NOMO-1 (cell line): Measurements from ENCODE around the gene TTC36.
"Not testable (repeated sequence)": the region's sequence is repeated elsewhere in the genome, so short reads cannot be mapped to it uniquely, and the experiment has no call there.

Source experiments
- DNase-seq, 2 experiments: peaks; one replicate each; lab custom pipeline; 2025; ENCODE audit not compliant: unreplicated experiment in 2 of 2; lab: John Stamatoyannopoulos, UW

The TTC36 gene, protein sequence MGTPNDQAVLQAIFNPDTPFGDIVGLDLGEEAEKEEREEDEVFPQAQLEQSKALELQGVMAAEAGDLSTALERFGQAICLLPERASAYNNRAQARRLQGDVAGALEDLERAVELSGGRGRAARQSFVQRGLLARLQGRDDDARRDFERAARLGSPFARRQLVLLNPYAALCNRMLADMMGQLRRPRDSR

DNA sequence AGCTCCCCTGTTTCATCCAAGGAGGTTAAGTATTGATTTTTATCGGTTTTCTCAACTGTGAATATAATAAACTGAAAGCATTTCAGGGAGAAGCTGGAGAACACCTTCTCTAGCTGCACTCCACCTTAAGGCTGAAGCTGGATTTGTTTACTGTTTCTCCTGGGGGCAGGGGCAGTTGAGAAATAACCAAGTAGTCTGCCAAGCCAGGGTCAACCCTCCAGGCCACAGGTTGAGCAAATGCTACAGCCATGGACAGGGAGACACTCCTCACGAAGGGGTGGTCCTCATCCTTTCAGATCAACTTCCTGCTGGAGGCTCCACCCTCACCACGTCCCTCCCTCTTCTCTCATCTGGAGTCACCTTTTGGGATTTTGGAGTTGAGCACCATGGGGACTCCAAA lies at the start of gene TTC36:
Gene TTC36 (plus strand): TSS at position 366 of the 400 bp plus-strand sequence. CDS start 21 bp downstream, at position 387.
- no peak for DNase-seq

DNA sequence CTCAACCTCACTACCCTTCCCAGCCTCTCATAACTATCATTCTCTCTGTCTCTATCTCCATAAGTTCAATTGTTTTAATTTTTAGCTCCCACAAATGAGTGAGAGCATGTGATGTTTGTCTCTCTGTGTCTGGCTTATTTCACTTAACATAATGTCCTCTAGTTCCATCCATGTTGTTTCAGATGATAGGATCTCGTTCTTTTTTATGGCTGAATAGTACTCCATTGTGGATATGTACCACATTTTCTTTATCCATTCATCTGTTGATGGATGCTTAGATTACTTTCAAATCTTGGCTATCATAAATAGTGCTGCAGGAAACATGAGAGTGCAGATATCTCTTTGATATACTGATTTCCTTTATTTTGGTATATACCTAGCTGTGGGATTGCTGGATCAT lies 46.0 kb upstream of the TTC36 start:
- DNase-seq: not testable (repeated sequence)

DNA sequence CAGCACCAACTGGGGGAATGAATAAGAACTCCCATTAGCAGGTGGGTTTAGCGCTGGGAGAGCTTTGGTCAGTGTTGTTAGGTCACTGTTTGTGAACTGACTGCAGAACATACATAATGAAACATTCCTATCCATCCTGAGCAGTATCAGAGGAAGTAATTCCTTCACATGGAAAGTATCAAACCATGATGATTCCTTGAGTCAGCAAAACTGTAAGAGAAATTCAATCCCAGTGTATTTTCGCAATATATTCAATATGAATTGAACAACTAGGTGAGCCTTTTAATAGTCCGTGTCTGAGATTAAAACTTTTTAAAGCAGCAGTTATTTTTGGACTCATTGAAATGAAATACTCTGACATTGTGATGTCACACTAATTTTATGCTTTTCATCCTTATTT lies 42.9 kb upstream of the TTC36 start:
- no peak for DNase-seq

DNA sequence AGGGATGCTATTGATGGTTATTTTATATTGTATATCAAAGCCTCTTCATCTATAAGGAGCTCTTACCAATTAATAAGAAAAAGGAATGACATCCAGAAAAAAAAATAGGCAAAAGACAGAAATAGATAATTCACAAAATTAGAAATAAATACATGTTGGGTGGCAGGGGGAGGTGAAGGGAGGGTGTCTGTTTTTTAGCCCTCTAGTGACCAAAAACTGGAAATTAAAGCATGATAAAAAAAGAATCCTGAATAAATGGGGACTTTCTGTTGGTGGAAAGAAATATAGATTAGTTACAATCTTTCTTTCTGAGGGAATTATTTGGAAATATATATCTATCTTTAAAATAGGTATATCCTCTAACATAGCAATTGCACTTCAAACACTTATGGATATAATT lies 42.0 kb upstream of the TTC36 start:
- DNase-seq: peak in 1 of 2 experiments; percentile 2

DNA sequence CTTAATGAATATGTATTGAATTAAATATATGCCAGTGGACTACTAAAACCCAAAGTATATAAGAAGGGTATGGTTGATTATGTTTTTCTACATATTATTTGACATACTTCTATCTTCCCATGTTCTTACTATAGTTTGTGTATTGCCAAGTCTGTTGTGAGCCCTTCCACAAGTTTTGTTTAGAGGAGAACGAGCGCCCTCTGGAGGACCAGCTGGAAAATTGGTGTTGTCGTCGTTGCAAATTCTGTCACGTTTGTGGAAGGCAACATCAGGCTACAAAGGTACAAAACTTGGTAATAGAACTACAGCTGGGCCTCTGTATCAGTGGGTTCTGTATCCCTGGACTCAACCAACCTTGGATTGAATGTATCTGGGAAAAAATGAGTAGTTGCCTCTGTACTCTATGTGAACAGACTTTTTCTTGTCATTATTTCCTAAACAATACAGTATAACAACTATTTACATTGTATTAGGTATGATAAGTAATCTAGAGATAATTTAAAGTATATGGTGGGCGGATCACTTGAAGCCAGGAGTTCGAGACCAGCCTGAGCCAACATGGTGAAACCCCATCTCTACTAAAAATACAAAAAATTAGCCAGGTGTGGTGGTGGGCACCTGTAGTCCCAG lies 38.7 kb upstream of the TTC36 start:
- peak; percentile 49 to 70 for DNase-seq

DNA sequence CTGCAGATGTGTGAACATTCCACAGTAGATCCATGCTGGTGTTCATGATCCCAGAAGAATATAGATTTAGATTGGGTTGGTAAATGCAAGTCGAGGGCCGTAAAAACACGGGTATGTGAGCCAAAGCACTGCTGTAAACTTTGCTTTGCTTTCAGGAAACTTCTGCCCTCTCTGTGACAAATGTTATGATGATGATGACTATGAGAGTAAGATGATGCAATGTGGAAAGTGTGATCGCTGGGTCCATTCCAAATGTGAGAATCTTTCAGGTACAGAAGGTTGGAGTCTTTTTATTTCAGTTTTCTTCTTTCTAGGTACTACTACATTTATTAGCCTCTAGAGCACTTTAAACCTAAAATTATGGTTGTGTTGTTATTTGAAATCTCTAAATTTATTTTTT lies 36.2 kb upstream of the TTC36 start:
- DNase-seq: peak in 1 of 2 experiments; percentile 0

DNA sequence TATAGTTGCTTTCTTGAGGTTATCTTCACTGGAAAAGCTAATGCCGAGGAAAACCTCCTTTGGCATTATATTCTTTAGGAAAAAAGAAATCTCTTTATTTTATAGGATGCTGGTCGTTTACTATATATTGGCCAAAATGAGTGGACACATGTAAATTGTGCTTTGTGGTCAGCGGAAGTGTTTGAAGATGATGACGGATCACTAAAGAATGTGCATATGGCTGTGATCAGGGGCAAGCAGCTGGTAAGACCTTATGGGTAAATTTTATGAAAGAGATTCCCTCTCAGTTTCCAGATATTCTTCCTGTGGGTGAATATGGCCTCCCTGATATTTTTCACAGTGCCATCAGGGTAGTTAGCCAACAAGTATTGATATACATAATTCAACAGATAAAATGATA lies 29.4 kb upstream of the TTC36 start:
- no peak for DNase-seq

DNA sequence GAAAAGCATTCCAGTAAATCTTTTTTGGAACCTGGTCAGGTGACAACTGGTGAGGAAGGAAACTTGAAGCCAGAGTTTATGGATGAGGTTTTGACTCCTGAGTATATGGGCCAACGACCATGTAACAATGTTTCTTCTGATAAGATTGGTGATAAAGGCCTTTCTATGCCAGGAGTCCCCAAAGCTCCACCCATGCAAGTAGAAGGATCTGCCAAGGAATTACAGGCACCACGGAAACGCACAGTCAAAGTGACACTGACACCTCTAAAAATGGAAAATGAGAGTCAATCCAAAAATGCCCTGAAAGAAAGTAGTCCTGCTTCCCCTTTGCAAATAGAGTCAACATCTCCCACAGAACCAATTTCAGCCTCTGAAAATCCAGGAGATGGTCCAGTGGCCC lies 24.1 kb upstream of the TTC36 start:
- DNase-seq: no peak

DNA sequence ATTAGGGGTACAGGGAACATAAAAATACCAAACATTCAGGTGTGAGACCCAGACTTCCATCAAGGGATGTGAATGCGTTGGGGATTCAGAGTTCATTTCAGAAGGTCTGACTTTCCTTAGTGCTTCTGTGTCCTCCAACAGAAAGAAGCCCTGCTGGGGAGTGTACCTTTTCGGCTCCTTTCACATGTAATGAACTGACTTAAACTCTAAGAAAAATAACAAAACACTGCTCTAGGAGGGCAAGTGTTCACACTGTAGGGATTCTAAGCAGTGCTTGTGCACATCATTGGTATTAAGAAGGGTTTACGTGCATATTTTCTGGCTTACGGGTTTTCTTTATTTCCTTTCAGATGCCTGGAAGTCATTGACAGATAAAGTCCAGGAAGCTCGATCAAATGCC lies 15.7 kb upstream of the TTC36 start:
- DNase-seq: no peak

DNA sequence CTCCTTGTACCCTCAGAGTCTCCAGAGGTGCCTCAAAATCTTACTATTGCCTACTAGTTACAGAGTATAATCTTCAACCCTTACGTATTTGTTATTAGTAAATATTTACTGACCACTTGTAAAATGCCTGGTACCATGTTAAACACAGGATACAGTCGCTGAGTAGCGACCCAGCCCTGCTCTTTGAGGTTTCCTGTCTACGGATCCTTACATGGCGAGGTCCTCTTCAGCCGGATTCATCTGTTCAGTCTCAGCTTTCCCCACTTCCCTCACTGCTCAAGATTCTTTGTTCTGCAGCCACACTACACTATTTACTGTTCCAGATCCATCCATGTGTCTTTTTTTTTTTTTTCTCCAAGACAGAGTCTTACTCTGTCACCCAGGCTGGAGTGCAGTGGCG lies 13.2 kb upstream of the TTC36 start:
- DNase-seq: no peak

DNA sequence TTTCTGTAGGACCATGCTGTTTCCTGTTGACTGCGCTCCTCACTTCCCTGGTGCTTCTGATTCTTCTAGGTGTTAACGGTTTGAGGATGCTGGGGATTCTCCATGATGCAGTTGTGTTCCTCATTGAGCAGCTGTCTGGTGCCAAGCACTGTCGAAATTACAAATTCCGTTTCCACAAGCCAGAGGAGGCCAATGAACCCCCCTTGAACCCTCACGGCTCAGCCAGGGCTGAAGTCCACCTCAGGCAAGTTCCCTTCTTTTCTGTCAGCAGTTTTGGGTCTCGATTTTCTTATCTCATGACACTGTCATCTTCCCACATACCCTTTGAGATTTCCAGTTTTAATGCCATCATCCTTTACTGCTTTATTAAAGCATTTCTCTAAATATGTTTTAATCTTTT lies 7.7 kb upstream of the TTC36 start:
- no peak for DNase-seq

DNA sequence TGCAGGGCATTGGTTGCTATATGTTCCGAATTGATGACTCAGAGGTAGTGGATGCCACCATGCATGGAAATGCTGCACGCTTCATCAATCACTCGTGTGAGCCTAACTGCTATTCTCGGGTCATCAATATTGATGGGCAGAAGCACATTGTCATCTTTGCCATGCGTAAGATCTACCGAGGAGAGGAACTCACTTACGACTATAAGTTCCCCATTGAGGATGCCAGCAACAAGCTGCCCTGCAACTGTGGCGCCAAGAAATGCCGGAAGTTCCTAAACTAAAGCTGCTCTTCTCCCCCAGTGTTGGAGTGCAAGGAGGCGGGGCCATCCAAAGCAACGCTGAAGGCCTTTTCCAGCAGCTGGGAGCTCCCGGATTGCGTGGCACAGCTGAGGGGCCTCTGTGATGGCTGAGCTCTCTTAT lies 5.4 kb upstream of the TTC36 start:
- peak; percentile 35 to 50 for DNase-seq

DNA sequence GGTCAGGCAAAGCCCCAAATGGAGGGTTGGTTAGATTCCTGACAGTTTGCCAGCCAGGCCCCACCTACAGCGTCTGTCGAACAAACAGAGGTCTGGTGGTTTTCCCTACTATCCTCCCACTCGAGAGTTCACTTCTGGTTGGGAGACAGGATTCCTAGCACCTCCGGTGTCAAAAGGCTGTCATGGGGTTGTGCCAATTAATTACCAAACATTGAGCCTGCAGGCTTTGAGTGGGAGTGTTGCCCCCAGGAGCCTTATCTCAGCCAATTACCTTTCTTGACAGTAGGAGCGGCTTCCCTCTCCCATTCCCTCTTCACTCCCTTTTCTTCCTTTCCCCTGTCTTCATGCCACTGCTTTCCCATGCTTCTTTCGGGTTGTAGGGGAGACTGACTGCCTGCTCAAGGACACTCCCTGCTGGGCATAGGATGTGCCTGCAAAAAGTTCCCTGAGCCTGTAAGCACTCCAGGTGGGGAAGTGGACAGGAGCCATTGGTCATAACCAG lies 4.7 kb upstream of the TTC36 start:
- no peak for DNase-seq

DNA sequence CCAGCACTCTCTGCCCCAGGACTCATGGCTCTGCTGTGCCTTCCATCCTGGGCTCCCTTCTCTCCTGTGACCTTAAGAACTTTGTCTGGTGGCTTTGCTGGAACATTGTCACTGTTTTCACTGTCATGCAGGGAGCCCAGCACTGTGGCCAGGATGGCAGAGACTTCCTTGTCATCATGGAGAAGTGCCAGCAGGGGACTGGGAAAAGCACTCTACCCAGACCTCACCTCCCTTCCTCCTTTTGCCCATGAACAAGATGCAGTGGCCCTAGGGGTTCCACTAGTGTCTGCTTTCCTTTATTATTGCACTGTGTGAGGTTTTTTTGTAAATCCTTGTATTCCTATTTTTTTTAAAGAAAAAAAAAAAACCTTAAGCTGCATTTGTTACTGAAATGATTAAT lies 2.9 kb upstream of the TTC36 start:
- no peak for DNase-seq

DNA sequence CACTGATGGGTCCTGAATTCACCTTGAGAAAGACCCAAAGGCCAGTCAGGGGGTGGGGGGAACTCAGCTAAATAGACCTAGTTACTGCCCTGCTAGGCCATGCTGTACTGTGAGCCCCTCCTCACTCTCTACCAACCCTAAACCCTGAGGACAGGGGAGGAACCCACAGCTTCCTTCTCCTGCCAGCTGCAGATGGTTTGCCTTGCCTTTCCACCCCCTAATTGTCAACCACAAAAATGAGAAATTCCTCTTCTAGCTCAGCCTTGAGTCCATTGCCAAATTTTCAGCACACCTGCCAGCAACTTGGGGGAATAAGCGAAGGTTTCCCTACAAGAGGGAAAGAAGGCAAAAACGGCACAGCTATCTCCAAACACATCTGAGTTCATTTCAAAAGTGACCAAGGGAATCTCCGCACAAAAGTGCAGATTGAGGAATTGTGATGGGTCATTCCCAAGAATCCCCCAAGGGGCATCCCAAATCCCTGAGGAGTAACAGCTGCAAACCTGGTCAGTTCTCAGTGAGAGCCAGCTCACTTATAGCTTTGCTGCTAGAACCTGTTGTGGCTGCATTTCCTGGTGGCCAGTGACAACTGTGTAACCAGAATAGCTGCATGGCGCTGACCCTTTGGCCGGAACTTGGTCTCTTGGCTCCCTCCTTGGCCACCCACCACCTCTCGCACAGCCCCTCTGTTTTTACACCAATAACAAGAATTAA lies 2.4 kb upstream of the TTC36 start:
- peak; percentile 40 to 44 for DNase-seq

DNA sequence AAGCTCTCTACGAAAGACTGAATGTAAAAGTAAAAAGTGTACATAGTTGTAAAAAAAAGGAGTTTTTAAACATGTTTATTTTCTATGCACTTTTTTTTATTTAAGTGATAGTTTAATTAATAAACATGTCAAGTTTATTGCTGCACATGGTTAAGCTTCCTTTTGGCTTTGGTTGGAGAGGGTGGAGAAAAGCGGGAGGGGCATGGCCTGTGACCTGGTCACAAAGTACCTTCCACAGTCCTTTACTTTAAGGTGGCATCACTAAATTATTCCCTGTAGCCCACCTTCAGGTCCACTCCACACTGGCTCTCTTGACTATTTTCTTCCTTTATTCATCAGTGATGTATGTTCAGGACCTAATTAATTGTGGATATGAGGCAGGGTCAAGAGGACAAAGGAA lies 586 bp upstream of the TTC36 start:
- no peak for DNase-seq

DNA sequence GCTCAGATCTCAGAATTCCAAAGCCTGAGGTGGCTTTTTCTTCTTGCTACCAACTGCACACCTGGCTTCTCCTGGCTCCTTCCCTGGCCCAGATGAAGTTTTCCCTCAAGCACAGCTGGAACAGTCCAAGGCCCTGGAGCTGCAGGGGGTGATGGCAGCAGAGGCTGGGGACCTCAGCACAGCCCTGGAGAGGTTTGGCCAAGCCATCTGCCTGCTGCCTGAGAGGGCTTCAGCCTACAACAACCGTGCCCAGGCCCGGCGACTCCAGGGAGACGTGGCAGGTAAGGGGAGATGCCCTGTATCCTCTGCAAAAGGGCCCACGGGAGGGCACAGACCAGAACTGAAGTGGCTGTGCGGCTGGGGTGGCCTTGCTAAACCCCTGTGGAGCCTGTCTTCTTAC lies 1.2 kb downstream of the TTC36 start:
- no peak for DNase-seq

DNA sequence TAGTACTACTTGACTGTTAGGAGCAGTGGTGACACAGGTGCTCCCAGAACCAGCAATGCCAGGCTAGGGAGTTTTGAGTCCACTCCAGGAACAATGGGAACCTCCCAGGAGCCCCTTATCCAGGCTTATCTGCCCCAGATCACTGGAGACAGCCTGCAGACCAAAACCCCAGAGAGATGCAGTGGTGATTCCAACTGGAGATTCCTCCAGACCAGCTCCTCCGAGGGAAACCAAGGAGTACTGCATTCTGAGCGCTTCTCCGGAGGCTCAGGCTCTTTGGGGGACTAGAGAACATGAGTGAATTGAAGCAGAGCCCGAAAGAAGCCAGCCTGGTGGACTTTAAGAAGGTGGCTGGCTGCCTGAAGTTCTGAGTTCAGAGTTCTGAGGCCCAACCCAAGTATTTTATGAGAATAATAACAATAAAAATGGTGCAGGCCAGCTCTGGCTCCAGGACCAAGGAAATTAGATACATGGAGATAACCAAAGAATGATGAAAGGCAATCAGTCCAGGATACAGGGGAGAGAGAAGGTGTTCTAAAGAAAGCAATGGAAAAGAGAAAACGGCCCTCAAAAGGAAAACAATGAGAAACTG lies 2.4 kb downstream of the TTC36 start:
- no peak for DNase-seq

DNA sequence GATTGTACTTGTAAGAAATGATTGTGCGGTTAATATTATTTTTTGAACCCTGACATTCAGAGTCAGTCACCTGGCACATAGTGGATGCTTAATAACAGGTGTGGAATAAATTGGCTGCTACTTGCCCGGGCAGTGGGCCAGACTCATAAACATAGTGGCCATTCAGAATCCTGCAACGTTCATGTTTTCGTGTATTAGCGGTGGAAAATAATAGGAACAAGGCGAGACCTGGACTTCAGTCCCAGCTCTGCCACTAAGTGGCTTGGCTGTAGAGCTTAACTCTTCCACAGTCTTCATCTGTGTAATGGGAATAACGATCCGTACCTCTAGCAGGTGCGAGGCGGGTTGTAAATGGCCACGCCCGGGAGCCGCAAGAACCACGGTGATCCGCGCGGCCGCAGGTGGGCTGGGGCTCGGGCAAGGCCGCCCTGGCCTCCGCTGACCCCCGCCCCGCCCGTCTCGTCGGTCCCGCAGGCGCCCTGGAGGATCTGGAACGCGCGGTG lies 3.0 kb downstream of the TTC36 start:
- no peak for DNase-seq

DNA sequence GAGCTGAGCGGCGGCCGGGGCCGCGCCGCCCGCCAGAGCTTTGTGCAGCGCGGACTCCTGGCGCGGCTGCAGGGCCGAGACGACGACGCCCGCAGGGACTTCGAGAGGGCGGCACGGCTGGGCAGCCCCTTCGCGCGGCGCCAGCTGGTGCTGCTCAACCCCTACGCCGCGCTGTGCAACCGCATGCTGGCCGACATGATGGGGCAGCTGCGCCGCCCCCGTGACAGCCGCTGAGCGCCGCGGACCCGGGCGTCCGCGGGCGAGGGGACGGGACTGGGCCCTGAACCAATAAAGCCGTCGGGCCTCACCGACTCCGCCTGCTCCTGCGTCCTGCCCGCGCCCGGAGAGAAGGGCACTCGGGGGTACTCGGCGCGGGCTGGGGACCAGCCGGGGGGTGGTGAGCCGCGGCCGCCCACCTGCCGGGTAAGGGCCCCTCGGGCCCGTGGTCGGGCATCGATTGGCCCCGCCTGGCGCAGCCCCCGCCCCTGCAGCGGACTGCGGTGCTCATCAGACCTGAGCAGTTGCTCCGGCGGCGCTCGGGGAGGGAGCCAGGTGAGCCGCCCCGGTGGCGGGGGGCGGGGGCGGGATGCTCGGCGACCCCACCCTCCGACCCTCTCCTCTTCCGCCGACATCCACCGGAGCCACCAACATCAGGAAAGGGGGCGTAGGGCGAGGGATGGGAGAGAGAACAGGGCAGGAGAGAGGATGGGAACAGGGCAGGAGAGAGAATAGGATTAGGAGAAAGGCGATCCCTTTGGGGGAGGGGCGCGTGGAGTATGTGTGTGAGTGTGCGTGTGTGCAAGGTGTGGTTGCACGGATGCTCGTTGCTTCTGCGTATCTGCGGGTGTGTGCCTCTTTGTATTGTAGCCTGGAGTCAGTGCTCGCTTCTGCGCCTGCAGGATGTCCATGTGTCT lies 3.7 kb downstream of the TTC36 start, which contains the start of gene TMEM25:
Gene TMEM25 (plus strand): TSS at position 510 of the 914 bp plus-strand sequence. CDS start 610 bp downstream, outside the sequence.
- peak; percentile 45 to 59 for DNase-seq
